ENCODE measurements around the gene CSN1S1. TPM values are rescaled to one million over a fixed set of nuclear protein-coding genes. Genes with fewer than 3 reads are reported as not detected.

CSN1S1 gene
- total RNA-seq, 1 donor = not detected

GRCh38 chr4:69984030-69984443, 53.2 kb downstream of the CSN1S1 start:
- no peak for TF ChIP-seq CTCF (IDR thresholded peaks at IDR 0.05; ENCODE audit: insufficient read depth, low read length)
- H3K4me3 ChIP-seq (ENCODE audit: low read depth, low read length) = no peak overlapping the region
- peak; percentile 50 for DNase-seq (ENCODE audit: low read depth)

GRCh38 chr4:69986663-69987062, 55.8 kb downstream of the CSN1S1 start:
- TF ChIP-seq CTCF (IDR thresholded peaks at IDR 0.05; ENCODE audit: insufficient read depth, low read length) = no peak
- no peak overlapping the region for H3K4me3 ChIP-seq (ENCODE audit: low read depth, low read length)

GRCh38 chr4:69991016-69991415, 60.1 kb downstream of the CSN1S1 start:
- no peak overlapping the region for H3K4me3 ChIP-seq (ENCODE audit: low read depth, low read length)
- DNase-seq (ENCODE audit: low read depth) = no peak
- no peak for TF ChIP-seq CTCF (IDR thresholded peaks at IDR 0.05; ENCODE audit: insufficient read depth, low read length)

More at GRCh38 chr4:69986663-69987062, 55.8 kb downstream of the CSN1S1 start:
- DNase-seq (ENCODE audit: low read depth) = no peak

GRCh38 chr4:69994782-69995181, 63.9 kb downstream of the CSN1S1 start:
- no peak for TF ChIP-seq CTCF (IDR thresholded peaks at IDR 0.05; ENCODE audit: insufficient read depth, low read length)
- DNase-seq (ENCODE audit: low read depth) = no peak
- H3K4me3 ChIP-seq (ENCODE audit: low read depth, low read length) = no peak overlapping the region

- DNase-seq (ENCODE audit: low read depth) = no peak
- no peak for TF ChIP-seq CTCF (IDR thresholded peaks at IDR 0.05; ENCODE audit: insufficient read depth, low read length)
- H3K4me3 ChIP-seq (ENCODE audit: low read depth, low read length) = no peak within 1 kb of the TSS
Measured at GRCh38 chr4:69995526-69996016, 64.7 kb downstream of the CSN1S1 start, which contains the start of gene STATH. Gene STATH (plus strand): TSS chr4:69995966. CDS start chr4:69998438, 2,472 bp downstream.

Other genes with a start within 250 kb of the CSN1S1 start
- gene SULT1B1, start 170.4 kb upstream of the CSN1S1 start, total RNA-seq (ENCODE audit: low replicate concordance) = 0.74 and 1.3 TPM in 2 replicates
- 0.41 and 1.7 TPM in 2 replicates for gene SULT1E1, start 70.9 kb upstream of the CSN1S1 start, total RNA-seq (ENCODE audit: low replicate concordance)
- not detected in 2 replicates for gene CSN2, start 34.7 kb downstream of the CSN1S1 start, total RNA-seq (ENCODE audit: low replicate concordance)
- gene STATH, start 64.9 kb downstream of the CSN1S1 start, total RNA-seq (ENCODE audit: low replicate concordance) = 0.72 TPM in 1 of 2 replicates, not detected in the other
- gene HTN3, start 97.4 kb downstream of the CSN1S1 start, total RNA-seq (ENCODE audit: low replicate concordance) = not detected in 2 replicates
- gene HTN1, start 119.4 kb downstream of the CSN1S1 start, total RNA-seq (ENCODE audit: low replicate concordance) = not detected in 2 replicates
- gene PRR27, start 223.2 kb downstream of the CSN1S1 start, total RNA-seq (ENCODE audit: low replicate concordance) = not detected in 2 replicates

All from fibroblast of the aortic adventitia (primary cell).